Panc1 (cell line): ENCODE measurements around the gene FXYD4. TPM values are rescaled to one million over a fixed set of nuclear protein-coding genes. Genes with fewer than 3 reads are reported as not detected.
A peak's percentile ranks its signal among the peaks of the same experiment; 100 is the strongest.

Experiments
- ATAC-seq: fragments of 200-7000 bp; cut with Tn5 transposase; 2 replicates; pipeline ENCODE4 v1.9.1; 2020; ENCODE audit warnings: mild to moderate bottlenecking, moderate library complexity
- BruUV-seq: library from RNA; stranded (reverse); fragments of 400-500 nt; replicated peaks from 2 replicates; lab custom pipeline; 2021; lab: Mats Ljungman, UMichigan
- CTCF ChIA-PET: fragments of 300-600 bp; sonication (Branson Sonifier 250); formaldehyde crosslinking; loops from one replicate; lab custom pipeline; 2022; ENCODE audit warnings: antibody characterized with exemption; lab: Charles Lee
- POLR2A ChIA-PET: fragments of 300-600 bp; sonication (Branson Sonifier 250); formaldehyde crosslinking; loops from one replicate; lab custom pipeline; 2022; ENCODE audit warnings: antibody characterized with exemption; lab: Charles Lee
- DNase-seq: peaks from one replicate; pipeline ENCODE4 v3.0.0-alpha.2; 2010; ENCODE audit warnings: low read depth, low spot score
- H3K27ac ChIP-seq: 2 replicates; pipeline ENCODE4 v1.5.1; 2011; ENCODE audit warnings: mild to moderate bottlenecking, low read length, inconsistent platforms
- H3K27me3 ChIP-seq: fragments of 200-500 bp; sonication (Bioruptor generic); 2 replicates; pipeline ENCODE4 v1.6.0; 2014; ENCODE audit warnings: low read length, inconsistent platforms; ENCODE audit not compliant: control insufficient read depth, insufficient read depth
- H3K36me3 ChIP-seq: fragments of 200-500 bp; sonication (Bioruptor generic); 2 replicates; pipeline ENCODE4 v1.5.1; 2014; ENCODE audit warnings: inconsistent platforms, mild to moderate bottlenecking, low read length, moderate library complexity; ENCODE audit not compliant: control insufficient read depth, insufficient read depth
- H3K4me1 ChIP-seq: 2 replicates; pipeline ENCODE4 v1.5.1; 2011; ENCODE audit warnings: inconsistent platforms, mild to moderate bottlenecking, low read length, moderate library complexity; ENCODE audit not compliant: control insufficient read depth, insufficient read depth
- H3K4me3 ChIP-seq, 2 experiments: 2 replicates each; pipeline ENCODE4 v1.5.1; 2011 to 2012; ENCODE audit warnings: low read depth in 2 of 2, low read length in 2 of 2, mild to moderate bottlenecking in 2 of 2, inconsistent platforms in 1 of 2, moderate library complexity in 1 of 2
- H3K9me3 ChIP-seq: fragments of 200-500 bp; sonication (Bioruptor generic); 2 replicates; pipeline ENCODE4 v1.5.1; 2014; ENCODE audit warnings: low read depth, mild to moderate bottlenecking, inconsistent platforms, low read length, moderate library complexity; ENCODE audit not compliant: control insufficient read depth, insufficient read depth
- POLR2AphosphoS5 ChIP-seq: IDR thresholded peaks from 2 replicates; pipeline ENCODE4 v1.6.1; 2012; ENCODE audit warnings: mild to moderate bottlenecking, low read depth, low read length, moderate library complexity
- SIN3A ChIP-seq: IDR thresholded peaks from 2 replicates; pipeline ENCODE4 v1.6.1; 2012; ENCODE audit warnings: low read depth, mild to moderate bottlenecking, low read length, moderate library complexity, borderline replicate concordance; ENCODE audit not compliant: insufficient read depth
- TCF7L2 ChIP-seq: IDR thresholded peaks from 2 replicates; pipeline ENCODE4 v1.6.1; 2011; ENCODE audit warnings: mild to moderate bottlenecking, low read depth, low read length, inconsistent platforms
- in situ Hi-C: cut with HindIII; loops from 2 replicates; pipeline ENCODE4 v1.10.0; 2016; ENCODE audit warnings: low sequenced_read_pairs, low pct_unique_long_range_greater_than_20kb
- intact Hi-C: fragments of 100-400 bp; cut with micrococcal nuclease; formaldehyde crosslinking; loops from one replicate; pipeline ENCODE4 v1.10.0; 2022; ENCODE audit not compliant: unreplicated experiment
- total RNA-seq: library from RNA; stranded (reverse); gene quantifications from one replicate; pipeline ENCODE4 v1.2.1, GENCODE V29; 2021; ENCODE audit not compliant: unreplicated experiment
- TF ChIP-seq, protein P1 (sequence below), 2 experiments: IDR thresholded peaks; 2 replicates each; pipeline ENCODE4 v1.6.1; 2011 to 2012; ENCODE audit warnings: low read depth in 2 of 2, control low read depth in 1 of 2, low read length in 1 of 2, mild to moderate bottlenecking in 1 of 2, moderate library complexity in 1 of 2; ENCODE audit not compliant: insufficient read depth in 1 of 2

Gene FXYD4
- total RNA-seq, 1 experiment from 2014 or later = not detected

GRCh38 chr10:43396928-43397624, 25.6 kb downstream of the FXYD4 start:
- Histone ChIP-seq H3K4me3 (peak overlapping the region; percentile 67 to 84), H3K27me3 (no peaks in the 10 kb centered on the region), H3K9me3 (no peaks in the 10 kb centered on the region), H3K4me1 (peaks cover 56% of the 10 kb centered on the region), H3K36me3 (peaks cover 26% of the 10 kb centered on the region), H3K27ac (peak overlapping the region; percentile 95)
- TF ChIP-seq, protein P1, sequence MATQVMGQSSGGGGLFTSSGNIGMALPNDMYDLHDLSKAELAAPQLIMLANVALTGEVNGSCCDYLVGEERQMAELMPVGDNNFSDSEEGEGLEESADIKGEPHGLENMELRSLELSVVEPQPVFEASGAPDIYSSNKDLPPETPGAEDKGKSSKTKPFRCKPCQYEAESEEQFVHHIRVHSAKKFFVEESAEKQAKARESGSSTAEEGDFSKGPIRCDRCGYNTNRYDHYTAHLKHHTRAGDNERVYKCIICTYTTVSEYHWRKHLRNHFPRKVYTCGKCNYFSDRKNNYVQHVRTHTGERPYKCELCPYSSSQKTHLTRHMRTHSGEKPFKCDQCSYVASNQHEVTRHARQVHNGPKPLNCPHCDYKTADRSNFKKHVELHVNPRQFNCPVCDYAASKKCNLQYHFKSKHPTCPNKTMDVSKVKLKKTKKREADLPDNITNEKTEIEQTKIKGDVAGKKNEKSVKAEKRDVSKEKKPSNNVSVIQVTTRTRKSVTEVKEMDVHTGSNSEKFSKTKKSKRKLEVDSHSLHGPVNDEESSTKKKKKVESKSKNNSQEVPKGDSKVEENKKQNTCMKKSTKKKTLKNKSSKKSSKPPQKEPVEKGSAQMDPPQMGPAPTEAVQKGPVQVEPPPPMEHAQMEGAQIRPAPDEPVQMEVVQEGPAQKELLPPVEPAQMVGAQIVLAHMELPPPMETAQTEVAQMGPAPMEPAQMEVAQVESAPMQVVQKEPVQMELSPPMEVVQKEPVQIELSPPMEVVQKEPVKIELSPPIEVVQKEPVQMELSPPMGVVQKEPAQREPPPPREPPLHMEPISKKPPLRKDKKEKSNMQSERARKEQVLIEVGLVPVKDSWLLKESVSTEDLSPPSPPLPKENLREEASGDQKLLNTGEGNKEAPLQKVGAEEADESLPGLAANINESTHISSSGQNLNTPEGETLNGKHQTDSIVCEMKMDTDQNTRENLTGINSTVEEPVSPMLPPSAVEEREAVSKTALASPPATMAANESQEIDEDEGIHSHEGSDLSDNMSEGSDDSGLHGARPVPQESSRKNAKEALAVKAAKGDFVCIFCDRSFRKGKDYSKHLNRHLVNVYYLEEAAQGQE (IDR thresholded peaks at IDR 0.05; ENCODE audit: insufficient read depth in 1 of 2, low read depth in 2 of 2, low read length in 1 of 2) = no peak
- TF ChIP-seq SIN3A (peak; percentile 81; the same call in 1 of the 2 replicates), POLR2AphosphoS5 (peak; percentile 91)
- peak; percentile 86 for ATAC-seq
- intact Hi-C loops (no loop called here), in situ Hi-C loops (no loop called here)
- no peak for DNase-seq
- BruUV-seq = no TSS peak
- ChIA-PET POLR2A (interaction anchor here (0.7 to 1.0 kb wide), 4 partner anchors 8 to 353 kb away, joined by 7 to 18 read pairs (median 10); no protein-coding TSS in a partner anchor), CTCF (interaction anchor here (0.6 kb wide), 2 partner anchors 35 to 131 kb away, joined by 3 read pairs; no protein-coding TSS in a partner anchor)

DNA sequence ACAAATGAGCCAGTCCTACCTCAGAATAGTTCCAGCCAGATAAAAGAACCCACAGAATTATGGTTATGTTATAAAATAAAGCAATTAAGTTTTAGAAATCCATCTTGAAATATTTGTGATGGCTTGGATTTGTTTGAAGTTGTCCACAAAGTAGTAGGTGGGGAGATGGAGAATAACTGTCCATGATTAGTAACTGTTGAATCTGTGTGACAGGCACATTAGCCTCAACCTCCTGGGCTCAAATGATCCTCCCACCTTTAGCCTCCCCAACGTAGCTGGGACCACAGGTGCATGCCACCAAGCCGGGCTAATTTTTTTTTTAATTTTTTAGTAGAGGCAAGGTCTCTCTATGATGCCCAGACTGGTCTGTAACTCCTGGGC, 27.5 kb downstream of the FXYD4 start:
- in situ Hi-C loops (no loop called here), intact Hi-C loops (no loop called here)
- Histone ChIP-seq H3K36me3 (peaks cover 11% of the 10 kb centered on the region), H3K4me3 (peak overlapping the region; percentile 67 to 84; a peak in 3 of 4 replicates), H3K4me1 (peaks cover 72% of the 10 kb centered on the region), H3K27ac (peak overlapping the region; percentile 95), H3K9me3 (no peaks in the 10 kb centered on the region), H3K27me3 (no peaks in the 10 kb centered on the region)
- ChIA-PET CTCF (no interaction called here), POLR2A (interaction anchor here (0.7 to 1.0 kb wide), 3 partner anchors 39 to 936 kb away, joined by 3 to 11 read pairs (median 6); no protein-coding TSS in a partner anchor)
- DNase-seq (no peak), ATAC-seq (no peak)
- no TSS peak for BruUV-seq
- TF ChIP-seq, protein P1 (IDR thresholded peaks at IDR 0.05; ENCODE audit: insufficient read depth in 1 of 2, low read depth in 2 of 2, low read length in 1 of 2) = no peak
- TF ChIP-seq TCF7L2 (no peak), SIN3A (no peak), POLR2AphosphoS5 (0 out of 2 replicates have a peak, but pooled peaks have one; percentile 2)
